T-helper 1 cell treated with Interleukin-12 subunit alpha and Interleukin-12 subunit beta and Interleukin-4 antibody, amounts not matched to agents 30 μg/mL and 1 μg/mL, for 36 hours (primary cell): ENCODE results near the gene RNF133.
"Not testable (repeated sequence)": the region's sequence is repeated elsewhere in the genome, so short reads cannot be mapped to it uniquely, and the experiment has no call there.

Experiments used
- H3K27ac Mint-ChIP-seq: one replicate; pipeline ENCODE4 v1.8.0; 2021; ENCODE audit warnings: mild to moderate bottlenecking, mixed read lengths
- H3K27me3 Mint-ChIP-seq: one replicate; pipeline ENCODE4 v1.8.0; 2021; ENCODE audit warnings: low read depth, mixed read lengths
- H3K36me3 Mint-ChIP-seq: one replicate; pipeline ENCODE4 v1.8.0; 2021; ENCODE audit warnings: low read depth, mixed read lengths
- H3K4me1 Mint-ChIP-seq: one replicate; pipeline ENCODE4 v1.8.0; 2021; ENCODE audit warnings: low read depth, mixed read lengths
- H3K4me3 Mint-ChIP-seq: one replicate; pipeline ENCODE4 v1.8.0; 2021; ENCODE audit warnings: mild to moderate bottlenecking, moderate library complexity, mixed read lengths
- H3K9me3 Mint-ChIP-seq: one replicate; pipeline ENCODE4 v1.8.0; 2021; ENCODE audit warnings: mixed read lengths

The RNF133 gene

GRCh38 chr7:122679813-122680212 is 19.1 kb downstream of the RNF133 start:
- Mint-ChIP-seq H3K27ac (no peak overlapping the region), H3K4me1 (no peaks in the 10 kb centered on the region), H3K9me3 (no peaks in the 10 kb centered on the region), H3K36me3 (no peaks in the 10 kb centered on the region), H3K4me3 (no peak overlapping the region), H3K27me3 (no peaks in the 10 kb centered on the region)

GRCh38 chr7:122679269-122679709 is 19.6 kb downstream of the RNF133 start:
- H3K9me3 Mint-ChIP-seq, H3K4me1 Mint-ChIP-seq, H3K27me3 Mint-ChIP-seq, H3K4me3 Mint-ChIP-seq, H3K27ac Mint-ChIP-seq, H3K36me3 Mint-ChIP-seq: not testable (repeated sequence)

GRCh38 chr7:122677149-122677548 is 21.8 kb downstream of the RNF133 start:
- no peak overlapping the region for H3K4me3 Mint-ChIP-seq
- no peaks in the 10 kb centered on the region for H3K9me3 Mint-ChIP-seq
- no peaks in the 10 kb centered on the region for H3K4me1 Mint-ChIP-seq
- H3K36me3 Mint-ChIP-seq: no peaks in the 10 kb centered on the region
- H3K27ac Mint-ChIP-seq: no peak overlapping the region
- H3K27me3 Mint-ChIP-seq: no peaks in the 10 kb centered on the region

GRCh38 chr7:122676466-122676865 is 22.5 kb downstream of the RNF133 start:
- Mint-ChIP-seq H3K27ac (no peak overlapping the region), H3K27me3 (no peaks in the 10 kb centered on the region), H3K36me3 (no peaks in the 10 kb centered on the region), H3K9me3 (no peaks in the 10 kb centered on the region), H3K4me1 (no peaks in the 10 kb centered on the region), H3K4me3 (no peak overlapping the region)

GRCh38 chr7:122675621-122676020 is 23.3 kb downstream of the RNF133 start:
- Mint-ChIP-seq H3K4me1 (no peaks in the 10 kb centered on the region), H3K27ac (no peak overlapping the region), H3K4me3 (no peak overlapping the region), H3K36me3 (no peaks in the 10 kb centered on the region), H3K9me3 (no peaks in the 10 kb centered on the region), H3K27me3 (no peaks in the 10 kb centered on the region)

GRCh38 chr7:122675011-122675410 is 23.9 kb downstream of the RNF133 start:
- Mint-ChIP-seq H3K4me3 (no peak overlapping the region), H3K36me3 (no peaks in the 10 kb centered on the region), H3K27me3 (no peaks in the 10 kb centered on the region), H3K9me3 (no peaks in the 10 kb centered on the region), H3K27ac (no peak overlapping the region), H3K4me1 (no peaks in the 10 kb centered on the region)

GRCh38 chr7:122674502-122674901 is 24.4 kb downstream of the RNF133 start:
- Mint-ChIP-seq H3K27ac (no peak overlapping the region), H3K4me1 (no peaks in the 10 kb centered on the region), H3K36me3 (no peaks in the 10 kb centered on the region), H3K9me3 (no peaks in the 10 kb centered on the region), H3K4me3 (no peak overlapping the region), H3K27me3 (no peaks in the 10 kb centered on the region)

GRCh38 chr7:122673951-122674350 is 25.0 kb downstream of the RNF133 start:
- H3K36me3 Mint-ChIP-seq: no peaks in the 10 kb centered on the region
- H3K4me1 Mint-ChIP-seq: no peaks in the 10 kb centered on the region
- H3K27ac Mint-ChIP-seq: no peak overlapping the region
- H3K27me3 Mint-ChIP-seq: no peaks in the 10 kb centered on the region
- H3K9me3 Mint-ChIP-seq: no peaks in the 10 kb centered on the region
- no peak overlapping the region for H3K4me3 Mint-ChIP-seq

- Mint-ChIP-seq H3K36me3 (no peaks in the 10 kb centered on the region), H3K9me3 (no peaks in the 10 kb centered on the region), H3K27ac (no peak overlapping the region), H3K4me1 (no peaks in the 10 kb centered on the region), H3K4me3 (no peak overlapping the region), H3K27me3 (no peaks in the 10 kb centered on the region)
These were observed 26.4 kb downstream of the RNF133 start for GRCh38 chr7:122672536-122672935.

GRCh38 chr7:122663733-122664132 is 35.2 kb downstream of the RNF133 start:
- Mint-ChIP-seq H3K27ac (no peak overlapping the region), H3K27me3 (no peaks in the 10 kb centered on the region), H3K36me3 (no peaks in the 10 kb centered on the region), H3K4me1 (no peaks in the 10 kb centered on the region), H3K9me3 (no peaks in the 10 kb centered on the region), H3K4me3 (no peak overlapping the region)

- Mint-ChIP-seq H3K36me3 (no peaks in the 10 kb centered on the region), H3K4me3 (no peak overlapping the region), H3K27me3 (no peaks in the 10 kb centered on the region), H3K4me1 (no peaks in the 10 kb centered on the region), H3K9me3 (no peaks in the 10 kb centered on the region), H3K27ac (no peak overlapping the region)
These were observed 40.1 kb downstream of the RNF133 start for GRCh38 chr7:122658856-122659255.

GRCh38 chr7:122653685-122654084 is 45.2 kb downstream of the RNF133 start:
- no peak overlapping the region for H3K27ac Mint-ChIP-seq
- H3K36me3 Mint-ChIP-seq: no peaks in the 10 kb centered on the region
- no peaks in the 10 kb centered on the region for H3K9me3 Mint-ChIP-seq
- no peaks in the 10 kb centered on the region for H3K4me1 Mint-ChIP-seq
- no peaks in the 10 kb centered on the region for H3K27me3 Mint-ChIP-seq
- H3K4me3 Mint-ChIP-seq: no peak overlapping the region

GRCh38 chr7:122652876-122653275 is 46.0 kb downstream of the RNF133 start:
- Mint-ChIP-seq H3K36me3 (no peaks in the 10 kb centered on the region), H3K27me3 (no peaks in the 10 kb centered on the region), H3K27ac (no peak overlapping the region), H3K4me3 (no peak overlapping the region), H3K9me3 (no peaks in the 10 kb centered on the region), H3K4me1 (no peaks in the 10 kb centered on the region)

- Mint-ChIP-seq H3K4me1 (no peaks in the 10 kb centered on the region), H3K27me3 (no peaks in the 10 kb centered on the region), H3K4me3 (no peak overlapping the region)
These were observed 47.5 kb downstream of the RNF133 start for GRCh38 chr7:122651451-122651850.

More at GRCh38 chr7:122651451-122651850, 47.5 kb downstream of the RNF133 start:
- H3K36me3 Mint-ChIP-seq: no peaks in the 10 kb centered on the region
- H3K9me3 Mint-ChIP-seq: no peaks in the 10 kb centered on the region
- H3K27ac Mint-ChIP-seq: no peak overlapping the region
